ENCODE measurements around the gene VPS11. TPM values are rescaled to one million over a fixed set of nuclear protein-coding genes. Genes with fewer than 3 reads are reported as not detected.

VPS11 gene
- total RNA-seq, 1 donor from 2014 or later: 45.6 TPM

- no peak overlapping the region for H3K4me3 ChIP-seq
- ATAC-seq: no peak
Observed at GRCh38 chr11:119091966-119092879, 24.6 kb downstream of the VPS11 start.

GRCh38 chr11:119092880-119093842 is 25.5 kb downstream of the VPS11 start:
- Histone ChIP-seq H3K4me3 (peak overlapping the region; percentile 87), H3K27me3 (ENCODE audit: low read depth) (no peaks in the 10 kb centered on the region), H3K4me1 (peaks cover 23% of the 10 kb centered on the region), H3K27ac (peak overlapping the region; percentile 94), H3K9me3 (no peaks in the 10 kb centered on the region), H3K36me3 (peaks cover 32% of the 10 kb centered on the region)
- intact Hi-C loops (cut with DNase I): no loop called here
- DNase-seq: no peak
- no peak for TF ChIP-seq CTCF (IDR thresholded peaks at IDR 0.05)
- no peak for ATAC-seq

More at GRCh38 chr11:119091966-119092879, 24.6 kb downstream of the VPS11 start:
- DNase-seq: no peak
- H3K27me3 ChIP-seq (ENCODE audit: low read depth): no peaks in the 10 kb centered on the region
- intact Hi-C loops (cut with DNase I): no loop called here
- H3K36me3 ChIP-seq: peaks cover 22% of the 10 kb centered on the region
- H3K4me1 ChIP-seq: peaks cover 23% of the 10 kb centered on the region
- TF ChIP-seq CTCF (IDR thresholded peaks at IDR 0.05): no peak
- no peak overlapping the region for H3K27ac ChIP-seq
- H3K9me3 ChIP-seq: no peaks in the 10 kb centered on the region

DNA sequence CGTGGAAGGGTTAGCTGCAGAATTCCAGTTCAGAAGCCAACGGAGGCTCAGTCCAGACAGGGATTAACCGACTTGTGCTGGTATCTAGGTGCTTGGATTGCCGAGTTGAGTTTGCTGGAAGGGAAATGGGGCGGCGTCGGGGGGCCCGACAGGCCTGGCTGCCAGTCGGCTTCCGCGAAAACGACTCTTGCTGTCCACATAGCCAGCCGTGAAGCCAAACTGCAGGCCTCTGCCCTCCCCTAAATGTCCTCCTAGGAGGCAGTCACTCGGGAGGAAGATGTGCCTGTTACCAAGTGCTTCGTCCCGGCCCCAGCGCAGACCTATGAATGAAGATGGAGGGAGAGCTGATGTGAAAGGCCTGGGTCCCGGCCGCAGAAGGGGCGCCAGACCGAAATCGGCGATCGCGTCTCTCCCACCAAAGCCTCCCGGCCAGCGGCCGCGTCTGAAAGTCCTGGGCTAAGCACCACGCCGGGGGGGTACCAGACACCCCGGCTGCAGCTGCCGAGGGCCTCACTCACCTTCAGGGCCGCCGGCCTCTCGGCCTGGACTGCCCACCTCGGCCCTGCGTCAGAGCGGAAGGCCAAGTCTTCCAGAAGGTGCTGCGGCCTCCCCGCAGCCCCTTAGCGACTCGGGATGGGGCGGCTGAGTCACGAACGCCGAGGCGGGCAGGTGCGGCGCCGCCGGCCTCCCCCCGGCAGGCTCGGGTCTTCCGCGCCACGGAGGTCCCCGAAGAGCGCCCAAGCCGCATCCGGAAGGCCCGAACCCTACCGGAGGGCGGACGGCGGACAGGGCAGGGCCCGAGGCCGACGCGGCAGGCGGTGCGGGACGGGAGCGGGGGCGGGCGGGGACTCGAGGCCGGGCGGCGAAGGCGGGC is 26.6 kb downstream of the VPS11 start:
- peaks cover 38% of the 10 kb centered on the region for H3K36me3 ChIP-seq
- H3K27me3 ChIP-seq (ENCODE audit: low read depth): no peaks in the 10 kb centered on the region
- H3K27ac ChIP-seq: peak overlapping the region; percentile 94
- H3K4me1 ChIP-seq: peaks cover 23% of the 10 kb centered on the region
- H3K9me3 ChIP-seq: no peaks in the 10 kb centered on the region
- peak; percentile 57 for DNase-seq
- ATAC-seq: peak; percentile 55 to 65
- no peak for TF ChIP-seq CTCF (IDR thresholded peaks at IDR 0.05)
- intact Hi-C loops (cut with DNase I): no loop called here
- H3K4me3 ChIP-seq: peak overlapping the region; percentile 87

DNA sequence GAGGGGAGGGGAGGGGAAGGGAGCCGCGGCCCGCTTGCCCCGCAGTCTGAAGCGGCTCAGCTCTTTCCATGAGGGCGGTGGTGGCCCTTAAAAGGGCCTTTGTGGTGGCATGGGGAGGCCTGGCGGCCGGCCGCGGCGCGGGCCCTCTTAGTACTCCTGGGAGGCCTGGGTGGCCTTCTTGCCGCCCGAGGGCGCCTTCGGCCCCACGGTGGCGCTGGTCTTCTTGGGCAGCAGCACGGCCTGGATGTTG is 27.1 kb downstream of the VPS11 start:
- Histone ChIP-seq H3K9me3 (no peaks in the 10 kb centered on the region), H3K36me3 (peaks cover 38% of the 10 kb centered on the region), H3K27me3 (ENCODE audit: low read depth) (no peaks in the 10 kb centered on the region), H3K27ac (peak overlapping the region; percentile 94), H3K4me3 (peak overlapping the region; percentile 87), H3K4me1 (peaks cover 23% of the 10 kb centered on the region)
- DNase-seq (peak; percentile 92), ATAC-seq (peak; percentile 92 to 93)
- intact Hi-C loops (cut with DNase I): no loop called here
- peak; percentile 69 for TF ChIP-seq CTCF (IDR thresholded peaks at IDR 0.05)

All from lower lobe of right lung (tissue), 2 donors.